SK-N-SH (cell line): ENCODE results near the gene TMCC2. TPM values are rescaled to one million over a fixed set of nuclear protein-coding genes. Genes with fewer than 3 reads are reported as not detected.

Experiments
- CTCF ChIA-PET: fragments of 300-600, 350-600 bp; formaldehyde crosslinking; extraction: SDS; loops from one replicate; lab custom pipeline; 2021; lab: Yijun Ruan, JAX
- POLR2A ChIA-PET: fragments of 350-600 bp; sonication (Branson Sonifier 250); formaldehyde crosslinking; extraction: SDS; loops from one replicate; lab custom pipeline; 2020; ENCODE audit warnings: antibody characterized with exemption, inconsistent platforms; lab: Yijun Ruan, JAX
- DNase-seq: peaks from one replicate; pipeline ENCODE4 v3.0.0; 2012
- H2AFZ ChIP-seq: fragments of 200-600 bp; sonication (generic); 2 replicates; pipeline ENCODE4 v1.8.1; 2016; ENCODE audit warnings: antibody characterized with exemption, mild to moderate bottlenecking, low read depth
- H3F3A ChIP-seq: fragments of 200-600 bp; sonication (generic); replicated peaks from 2 replicates; pipeline ENCODE3; 2016; ENCODE audit warnings: antibody characterized with exemption, mild to moderate bottlenecking; ENCODE audit not compliant: insufficient read depth
- H3K27ac ChIP-seq, 2 experiments: fragments of 200-500 bp in 1 of 2; fragments of 200-600 bp in 1 of 2; sonication (Bioruptor generic) in 1 of 2; sonication (generic), shearing (Covaris generic) in 1 of 2; 2 replicates each; pipeline versions ENCODE4 v1.5.1 to v1.6.1; 2014 to 2016; ENCODE audit warnings: low read depth in 2 of 2, inconsistent platforms in 1 of 2, low read length in 1 of 2, mild to moderate bottlenecking in 1 of 2, mixed read lengths in 1 of 2
- H3K27me3 ChIP-seq: fragments of 200-600 bp; sonication (generic), shearing (Covaris generic); 2 replicates; pipeline ENCODE4 v1.6.1; 2016; ENCODE audit warnings: mixed run types; ENCODE audit not compliant: insufficient read depth
- H3K36me3 ChIP-seq, 2 experiments: fragments of 200-500 bp in 1 of 2; fragments of 200-600 bp in 1 of 2; sonication (Bioruptor generic) in 1 of 2; sonication (generic) in 1 of 2; replicated peaks in 1 of 2; 2 replicates each; pipeline versions ENCODE3 to v1.5.1; 2014 to 2016; ENCODE audit warnings: low read length in 1 of 2, mild to moderate bottlenecking in 1 of 2; ENCODE audit not compliant: insufficient read depth in 2 of 2, control insufficient read depth in 1 of 2
- H3K4me1 ChIP-seq, 2 experiments: fragments of 200-500 bp in 1 of 2; fragments of 200-600 bp in 1 of 2; sonication (Bioruptor generic) in 1 of 2; sonication (generic), shearing (Covaris generic) in 1 of 2; 2 replicates each; pipeline versions ENCODE4 v1.5.1 to v1.6.1; 2014 to 2016; ENCODE audit warnings: low read depth in 1 of 2, low read length in 1 of 2, mixed run types in 1 of 2; ENCODE audit not compliant: insufficient read depth in 2 of 2, control insufficient read depth in 1 of 2
- H3K4me2 ChIP-seq: fragments of 200-600 bp; sonication (generic), shearing (Covaris generic); 2 replicates; pipeline ENCODE4 v1.6.1; 2017; ENCODE audit warnings: mixed run types
- H3K4me3 ChIP-seq, 2 experiments: fragments of 200-500 bp in 1 of 2; fragments of 200-600 bp in 1 of 2; sonication (Bioruptor generic) in 1 of 2; sonication (generic), shearing (Covaris generic) in 1 of 2; 2 replicates each; pipeline versions ENCODE4 v1.5.1 to v1.8.1; 2014 to 2016; ENCODE audit warnings: low read depth in 2 of 2, inconsistent platforms in 1 of 2, low read length in 1 of 2, mild to moderate bottlenecking in 1 of 2, mixed read lengths in 1 of 2, moderate library complexity in 1 of 2
- H3K79me2 ChIP-seq: fragments of 200-600 bp; sonication (generic); 2 replicates; pipeline ENCODE4 v1.8.1; 2017; ENCODE audit warnings: mild to moderate bottlenecking; ENCODE audit not compliant: insufficient read depth
- H3K9ac ChIP-seq: fragments of 200-600 bp; sonication (generic); 2 replicates; pipeline ENCODE4 v1.6.1; 2017; ENCODE audit warnings: mixed run types
- H3K9me2 ChIP-seq: fragments of 200-600 bp; sonication (generic); 2 replicates; pipeline ENCODE4 v1.6.1; 2017; ENCODE audit warnings: mixed run types
- H3K9me3 ChIP-seq: fragments of 200-600 bp; sonication (generic); 2 replicates; pipeline ENCODE4 v1.6.1; 2017; ENCODE audit warnings: mixed run types, mild to moderate bottlenecking, moderate library complexity
- H4K20me1 ChIP-seq: fragments of 200-600 bp; sonication (generic); 2 replicates; pipeline ENCODE4 v1.6.1; 2017; ENCODE audit warnings: mild to moderate bottlenecking, mixed run types; ENCODE audit not compliant: insufficient read depth
- CHD2 ChIP-seq: fragments of 150-350 bp; IDR thresholded peaks from 2 replicates; pipeline ENCODE4 v1.6.1; 2018; ENCODE audit warnings: low read length; ENCODE audit not compliant: partially characterized antibody
- ELF1 ChIP-seq: IDR thresholded peaks from 2 replicates; pipeline ENCODE4 v1.4.0; 2012
- EZH2phosphoT487 ChIP-seq: fragments of 200-600 bp; sonication (generic); IDR thresholded peaks from 2 replicates; pipeline ENCODE4 v1.6.1; 2017; ENCODE audit warnings: low read depth, mixed run types, mild to moderate bottlenecking, antibody characterized with exemption, moderate library complexity, borderline replicate concordance
- FOSL2 ChIP-seq: IDR thresholded peaks from 2 replicates; pipeline ENCODE4 v1.4.0; 2012; ENCODE audit warnings: low read depth, mild to moderate bottlenecking, moderate library complexity, borderline replicate concordance
- FOXJ3 ChIP-seq: sonication (generic); formaldehyde crosslinking; IDR thresholded peaks from 2 replicates; pipeline ENCODE4 v1.5.1; 2020; ENCODE audit warnings: mild to moderate bottlenecking, missing genetic modification reagents
- FOXM1 ChIP-seq: IDR thresholded peaks from 2 replicates; pipeline ENCODE4 v1.4.0; 2012; ENCODE audit warnings: low read depth, mild to moderate bottlenecking
- GABPA ChIP-seq: IDR thresholded peaks from 2 replicates; pipeline ENCODE4 v1.4.0; 2012; ENCODE audit warnings: low read depth, mild to moderate bottlenecking
- GATA2 ChIP-seq: sonication (generic); formaldehyde crosslinking; IDR thresholded peaks from 2 replicates; pipeline ENCODE4 v1.5.0; 2020; ENCODE audit warnings: mild to moderate bottlenecking, missing genetic modification reagents
- MEF2A ChIP-seq: IDR thresholded peaks from 2 replicates; pipeline ENCODE4 v1.4.0; 2012; ENCODE audit warnings: low read depth, borderline replicate concordance
- MXI1 ChIP-seq: IDR thresholded peaks from 2 replicates; pipeline ENCODE4 v1.6.1; 2012; ENCODE audit warnings: mild to moderate bottlenecking, low read depth, low read length, improper control_type of control experiment
- NFIC ChIP-seq: IDR thresholded peaks from 2 replicates; pipeline ENCODE4 v1.4.0; 2012; ENCODE audit warnings: borderline replicate concordance
- POLR2AphosphoS5 ChIP-seq: IDR thresholded peaks from 2 replicates; pipeline ENCODE4 v1.6.1; 2012; ENCODE audit warnings: low read depth, low read length
- RAD21 ChIP-seq: IDR thresholded peaks from 2 replicates; pipeline ENCODE4 v1.6.1; 2012; ENCODE audit warnings: mild to moderate bottlenecking, low read length
- RCOR1 ChIP-seq: fragments of 150-350 bp; IDR thresholded peaks from 2 replicates; pipeline ENCODE4 v1.6.1; 2017; ENCODE audit warnings: antibody characterized with exemption, low read length
- SMC3 ChIP-seq: IDR thresholded peaks from 2 replicates; pipeline ENCODE4 v1.6.1; 2012; ENCODE audit warnings: low read depth, low read length, improper control_type of control experiment
- TAF1 ChIP-seq: IDR thresholded peaks from 2 replicates; pipeline ENCODE4 v1.6.1; 2012; ENCODE audit warnings: low read depth, mild to moderate bottlenecking, low read length, moderate library complexity, borderline replicate concordance
- TCF12 ChIP-seq: IDR thresholded peaks from 2 replicates; pipeline ENCODE4 v1.4.0; 2012
- TEAD4 ChIP-seq: IDR thresholded peaks from 2 replicates; pipeline ENCODE4 v1.4.0; 2012; ENCODE audit warnings: mild to moderate bottlenecking, borderline replicate concordance; ENCODE audit not compliant: insufficient read depth
- WGBS: methylation state at CpG from one replicate; pipeline ENCODE4 v1.1.6; 2017; ENCODE audit warnings: low lambda C conversion rate; 5-methylcytosine and 5-hydroxymethylcytosine counted together
- polyA plus RNA-seq, 3 experiments: library from polyadenylated mRNA; depleted of rRNA; stranded (reverse); fragments of >200 nt; gene quantifications; 2 replicates each; pipeline ENCODE4 v1.2.3, GENCODE V29; 2012
- TF ChIP-seq, protein P1 (sequence below): fragments of 150-350 bp; IDR thresholded peaks from 2 replicates; pipeline ENCODE4 v1.6.1; 2016; ENCODE audit warnings: mild to moderate bottlenecking, low read depth, low read length
- TF ChIP-seq, protein P2 (sequence below): IDR thresholded peaks from 2 replicates; pipeline ENCODE4 v1.4.0; 2012; ENCODE audit warnings: low read depth
- TF ChIP-seq, protein P3 (sequence below): fragments of 200-600 bp; sonication (generic); IDR thresholded peaks from 2 replicates; pipeline ENCODE4 v1.6.1; 2017; ENCODE audit warnings: antibody characterized with exemption, mild to moderate bottlenecking, moderate library complexity
- TF ChIP-seq, protein P4 (sequence below): fragments of 150-350 bp; IDR thresholded peaks from 2 replicates; pipeline ENCODE4 v1.6.1; 2017; ENCODE audit warnings: antibody characterized with exemption, low read length, low read depth, borderline replicate concordance
- TF ChIP-seq, protein P5 (sequence below): IDR thresholded peaks from 2 replicates; pipeline ENCODE4 v1.6.1; 2012; ENCODE audit warnings: mild to moderate bottlenecking, low read depth, low read length, moderate library complexity
- TF ChIP-seq, protein P6 (sequence below): IDR thresholded peaks from 2 replicates; pipeline ENCODE4 v1.4.0; 2012; ENCODE audit warnings: low read depth, borderline replicate concordance

The TMCC2 gene
- polyA plus RNA-seq, 1 of the 3 experiments (the other 2 are of a cell fraction) = 6.0 TPM

DNA sequence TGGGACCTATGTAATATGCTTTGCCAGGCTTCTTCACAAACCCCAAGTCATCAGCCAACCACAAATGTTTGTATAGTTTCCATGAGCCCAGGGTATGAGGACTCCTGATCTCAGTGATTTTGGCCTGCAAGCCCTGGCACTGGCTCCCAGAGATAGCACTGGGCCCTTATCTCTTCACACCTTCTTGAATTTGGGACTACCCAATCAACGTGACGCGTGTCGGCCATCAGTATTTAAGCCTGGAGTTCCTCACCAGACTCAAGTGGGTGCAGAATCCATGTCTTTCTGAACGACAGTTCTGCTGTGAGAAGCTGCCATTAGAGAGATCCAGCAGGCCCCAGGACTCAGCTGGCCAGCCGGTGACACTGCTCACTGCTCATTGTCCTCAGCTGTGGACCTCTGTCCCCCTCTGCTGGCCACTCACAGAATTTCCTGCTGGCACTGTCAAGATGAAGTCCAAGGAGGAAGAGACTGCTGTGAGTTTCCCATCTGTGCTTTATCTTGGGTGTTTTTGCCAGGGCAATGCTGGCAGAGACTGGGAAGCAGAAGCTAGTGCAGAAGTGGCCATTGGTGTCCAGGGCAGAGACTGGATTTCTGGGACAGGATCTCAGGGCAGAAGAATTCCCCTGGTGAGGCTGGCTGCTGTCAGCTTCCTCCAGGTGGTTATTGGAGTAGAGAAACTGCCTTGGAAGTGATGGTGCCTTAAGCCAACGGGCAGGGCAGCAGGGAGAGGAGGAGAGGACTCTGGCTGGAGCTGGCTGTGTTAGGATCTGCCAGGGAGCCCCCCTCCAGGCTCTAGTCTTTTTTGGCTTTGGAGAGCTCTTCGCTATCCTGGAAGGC lies 28.4 kb downstream of the TMCC2 start:
- no peak overlapping the region for H3K9ac ChIP-seq
- no peak overlapping the region for H3K27ac ChIP-seq
- no peaks in the 10 kb centered on the region for H4K20me1 ChIP-seq
- no peaks in the 10 kb centered on the region for H3K79me2 ChIP-seq
- WGBS = 48% methylated on average over 8 of the region's 8 CpGs
- CTCF ChIA-PET = interaction anchor here (0.7 to 38.3 kb wide), 79 partner anchors 10 to 676 kb away, joined by 3 to 1368 read pairs (median 5); partner anchors contain the start of genes DSTYK, NUAK2, RBBP5 and TMCC2
- H3K27me3 ChIP-seq = no peaks in the 10 kb centered on the region
- H3K9me3 ChIP-seq = no peaks in the 10 kb centered on the region
- no peaks in the 10 kb centered on the region for H3F3A ChIP-seq
- peak; percentile 90 for DNase-seq
- H3K36me3 ChIP-seq = no peaks in the 10 kb centered on the region
- H2AFZ ChIP-seq = no peak overlapping the region
- peaks cover 14 to 19% of the 10 kb centered on the region in 2 experiments; a peak in 3 of 4 replicates for H3K4me1 ChIP-seq
- no peaks in the 10 kb centered on the region for H3K9me2 ChIP-seq
- POLR2A ChIA-PET = no interaction called here
- no peak overlapping the region; a peak in 1 of 4 replicates for H3K4me3 ChIP-seq
- no peak overlapping the region for H3K4me2 ChIP-seq
- TF ChIP-seq, protein P1, sequence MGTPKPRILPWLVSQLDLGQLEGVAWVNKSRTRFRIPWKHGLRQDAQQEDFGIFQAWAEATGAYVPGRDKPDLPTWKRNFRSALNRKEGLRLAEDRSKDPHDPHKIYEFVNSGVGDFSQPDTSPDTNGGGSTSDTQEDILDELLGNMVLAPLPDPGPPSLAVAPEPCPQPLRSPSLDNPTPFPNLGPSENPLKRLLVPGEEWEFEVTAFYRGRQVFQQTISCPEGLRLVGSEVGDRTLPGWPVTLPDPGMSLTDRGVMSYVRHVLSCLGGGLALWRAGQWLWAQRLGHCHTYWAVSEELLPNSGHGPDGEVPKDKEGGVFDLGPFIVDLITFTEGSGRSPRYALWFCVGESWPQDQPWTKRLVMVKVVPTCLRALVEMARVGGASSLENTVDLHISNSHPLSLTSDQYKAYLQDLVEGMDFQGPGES = no peak
- TF ChIP-seq, protein P2, sequence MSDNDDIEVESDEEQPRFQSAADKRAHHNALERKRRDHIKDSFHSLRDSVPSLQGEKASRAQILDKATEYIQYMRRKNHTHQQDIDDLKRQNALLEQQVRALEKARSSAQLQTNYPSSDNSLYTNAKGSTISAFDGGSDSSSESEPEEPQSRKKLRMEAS = no peak
- TF ChIP-seq CHD2 (no peak), NFIC (no peak), ELF1 (no peak), GATA2 (peak; percentile 9; the same call in 1 of the 2 replicates), GABPA (no peak), TAF1 (no peak), TCF12 (no peak), SMC3 (peak; percentile 98), FOSL2 (no peak), MEF2A (no peak), FOXM1 (no peak), POLR2AphosphoS5 (no peak), TEAD4 (no peak), FOXJ3 (CRISPR knock-in tag) (no peak), EZH2phosphoT487 (no peak), RAD21 (peak; percentile 100), RCOR1 (0 out of 2 replicates have a peak, but pooled peaks have one; percentile 10), MXI1 (0 out of 2 replicates have a peak, but pooled peaks have one; percentile 26)
- TF ChIP-seq, protein P3, sequence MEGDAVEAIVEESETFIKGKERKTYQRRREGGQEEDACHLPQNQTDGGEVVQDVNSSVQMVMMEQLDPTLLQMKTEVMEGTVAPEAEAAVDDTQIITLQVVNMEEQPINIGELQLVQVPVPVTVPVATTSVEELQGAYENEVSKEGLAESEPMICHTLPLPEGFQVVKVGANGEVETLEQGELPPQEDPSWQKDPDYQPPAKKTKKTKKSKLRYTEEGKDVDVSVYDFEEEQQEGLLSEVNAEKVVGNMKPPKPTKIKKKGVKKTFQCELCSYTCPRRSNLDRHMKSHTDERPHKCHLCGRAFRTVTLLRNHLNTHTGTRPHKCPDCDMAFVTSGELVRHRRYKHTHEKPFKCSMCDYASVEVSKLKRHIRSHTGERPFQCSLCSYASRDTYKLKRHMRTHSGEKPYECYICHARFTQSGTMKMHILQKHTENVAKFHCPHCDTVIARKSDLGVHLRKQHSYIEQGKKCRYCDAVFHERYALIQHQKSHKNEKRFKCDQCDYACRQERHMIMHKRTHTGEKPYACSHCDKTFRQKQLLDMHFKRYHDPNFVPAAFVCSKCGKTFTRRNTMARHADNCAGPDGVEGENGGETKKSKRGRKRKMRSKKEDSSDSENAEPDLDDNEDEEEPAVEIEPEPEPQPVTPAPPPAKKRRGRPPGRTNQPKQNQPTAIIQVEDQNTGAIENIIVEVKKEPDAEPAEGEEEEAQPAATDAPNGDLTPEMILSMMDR = peak; percentile 94
- TF ChIP-seq, protein P4, sequence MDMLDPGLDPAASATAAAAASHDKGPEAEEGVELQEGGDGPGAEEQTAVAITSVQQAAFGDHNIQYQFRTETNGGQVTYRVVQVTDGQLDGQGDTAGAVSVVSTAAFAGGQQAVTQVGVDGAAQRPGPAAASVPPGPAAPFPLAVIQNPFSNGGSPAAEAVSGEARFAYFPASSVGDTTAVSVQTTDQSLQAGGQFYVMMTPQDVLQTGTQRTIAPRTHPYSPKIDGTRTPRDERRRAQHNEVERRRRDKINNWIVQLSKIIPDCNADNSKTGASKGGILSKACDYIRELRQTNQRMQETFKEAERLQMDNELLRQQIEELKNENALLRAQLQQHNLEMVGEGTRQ = no peak
- TF ChIP-seq, protein P5, sequence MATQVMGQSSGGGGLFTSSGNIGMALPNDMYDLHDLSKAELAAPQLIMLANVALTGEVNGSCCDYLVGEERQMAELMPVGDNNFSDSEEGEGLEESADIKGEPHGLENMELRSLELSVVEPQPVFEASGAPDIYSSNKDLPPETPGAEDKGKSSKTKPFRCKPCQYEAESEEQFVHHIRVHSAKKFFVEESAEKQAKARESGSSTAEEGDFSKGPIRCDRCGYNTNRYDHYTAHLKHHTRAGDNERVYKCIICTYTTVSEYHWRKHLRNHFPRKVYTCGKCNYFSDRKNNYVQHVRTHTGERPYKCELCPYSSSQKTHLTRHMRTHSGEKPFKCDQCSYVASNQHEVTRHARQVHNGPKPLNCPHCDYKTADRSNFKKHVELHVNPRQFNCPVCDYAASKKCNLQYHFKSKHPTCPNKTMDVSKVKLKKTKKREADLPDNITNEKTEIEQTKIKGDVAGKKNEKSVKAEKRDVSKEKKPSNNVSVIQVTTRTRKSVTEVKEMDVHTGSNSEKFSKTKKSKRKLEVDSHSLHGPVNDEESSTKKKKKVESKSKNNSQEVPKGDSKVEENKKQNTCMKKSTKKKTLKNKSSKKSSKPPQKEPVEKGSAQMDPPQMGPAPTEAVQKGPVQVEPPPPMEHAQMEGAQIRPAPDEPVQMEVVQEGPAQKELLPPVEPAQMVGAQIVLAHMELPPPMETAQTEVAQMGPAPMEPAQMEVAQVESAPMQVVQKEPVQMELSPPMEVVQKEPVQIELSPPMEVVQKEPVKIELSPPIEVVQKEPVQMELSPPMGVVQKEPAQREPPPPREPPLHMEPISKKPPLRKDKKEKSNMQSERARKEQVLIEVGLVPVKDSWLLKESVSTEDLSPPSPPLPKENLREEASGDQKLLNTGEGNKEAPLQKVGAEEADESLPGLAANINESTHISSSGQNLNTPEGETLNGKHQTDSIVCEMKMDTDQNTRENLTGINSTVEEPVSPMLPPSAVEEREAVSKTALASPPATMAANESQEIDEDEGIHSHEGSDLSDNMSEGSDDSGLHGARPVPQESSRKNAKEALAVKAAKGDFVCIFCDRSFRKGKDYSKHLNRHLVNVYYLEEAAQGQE = no peak
- TF ChIP-seq, protein P6, sequence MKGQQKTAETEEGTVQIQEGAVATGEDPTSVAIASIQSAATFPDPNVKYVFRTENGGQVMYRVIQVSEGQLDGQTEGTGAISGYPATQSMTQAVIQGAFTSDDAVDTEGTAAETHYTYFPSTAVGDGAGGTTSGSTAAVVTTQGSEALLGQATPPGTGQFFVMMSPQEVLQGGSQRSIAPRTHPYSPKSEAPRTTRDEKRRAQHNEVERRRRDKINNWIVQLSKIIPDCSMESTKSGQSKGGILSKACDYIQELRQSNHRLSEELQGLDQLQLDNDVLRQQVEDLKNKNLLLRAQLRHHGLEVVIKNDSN = no peak
